HK-2 (cell line): ENCODE data around the gene GJD2.

Experiments
- DNase-seq: peaks from one replicate; pipeline ENCODE4 v3.0.0-alpha.2; 2018; ENCODE audit not compliant: unreplicated experiment

GJD2 gene

GRCh38 chr15:34773013-34773412, 18.2 kb upstream of the GJD2 start:
- DNase-seq, result no peak

- DNase-seq, result no peak
Observed at GRCh38 chr15:34772312-34772711, 17.5 kb upstream of the GJD2 start.

GRCh38 chr15:34769711-34770110, 14.9 kb upstream of the GJD2 start:
- no peak for DNase-seq

- DNase-seq, result no peak
Observed at GRCh38 chr15:34768530-34768929, 13.7 kb upstream of the GJD2 start.

- no peak for DNase-seq
Observed at GRCh38 chr15:34765741-34766140, 10.9 kb upstream of the GJD2 start.

- DNase-seq, result no peak
Observed at GRCh38 chr15:34760909-34761308, 6.1 kb upstream of the GJD2 start.

GRCh38 chr15:34759992-34760391, 5.2 kb upstream of the GJD2 start:
- DNase-seq, result no peak

GRCh38 chr15:34759347-34759746, 4.5 kb upstream of the GJD2 start:
- DNase-seq, result no peak

GRCh38 chr15:34757262-34757661, 2.5 kb upstream of the GJD2 start:
- no peak for DNase-seq

GRCh38 chr15:34755419-34755773, 598 bp upstream of the GJD2 start:
- no peak for DNase-seq

GRCh38 chr15:34754171-34754601, 612 bp downstream of the GJD2 start:
- DNase-seq, result no peak

GRCh38 chr15:34753236-34753894, 1.4 kb downstream of the GJD2 start:
- DNase-seq, result peak; percentile 29

- DNase-seq, result no peak
Observed at GRCh38 chr15:34749691-34750090, 5.1 kb downstream of the GJD2 start.

GRCh38 chr15:34739346-34739745, 15.5 kb downstream of the GJD2 start:
- DNase-seq, result no peak

- DNase-seq, result no peak
Observed at GRCh38 chr15:34738002-34738401, 16.8 kb downstream of the GJD2 start.

GRCh38 chr15:34737477-34737876, 17.3 kb downstream of the GJD2 start:
- no peak for DNase-seq

- no peak for DNase-seq
Observed at GRCh38 chr15:34734303-34734702, 20.5 kb downstream of the GJD2 start.

- no peak for DNase-seq
Observed at GRCh38 chr15:34733621-34734020, 21.2 kb downstream of the GJD2 start.

GRCh38 chr15:34732430-34732829, 22.4 kb downstream of the GJD2 start:
- no peak for DNase-seq

GRCh38 chr15:34730701-34731100, 24.1 kb downstream of the GJD2 start:
- no peak for DNase-seq

GRCh38 chr15:34729886-34730285, 24.9 kb downstream of the GJD2 start:
- DNase-seq, result no peak

GRCh38 chr15:34729056-34729455, 25.7 kb downstream of the GJD2 start:
- no peak for DNase-seq

- no peak for DNase-seq
Observed at GRCh38 chr15:34726406-34727100, 28.2 kb downstream of the GJD2 start.

GRCh38 chr15:34725556-34725955, 29.2 kb downstream of the GJD2 start:
- no peak for DNase-seq
